Activated naive CD4-positive, alpha-beta T cell (primary cell): Measurements from ENCODE around the gene ETFA.

Experiments
- DNase-seq, 4 experiments: peaks; one replicate each; lab custom pipeline; 2025; lab: John Stamatoyannopoulos, UW

ETFA gene

GRCh38 chr15:76215634-76216033, 95.6 kb downstream of the ETFA start:
- no peak for DNase-seq

GRCh38 chr15:76209942-76210341, 101.3 kb downstream of the ETFA start:
- DNase-seq = no peak

GRCh38 chr15:76209523-76209922, 101.7 kb downstream of the ETFA start:
- no peak for DNase-seq

GRCh38 chr15:76208786-76209424, 102.4 kb downstream of the ETFA start:
- DNase-seq = no peak

- DNase-seq = no peak
Measured at GRCh38 chr15:76208084-76208785, 103.0 kb downstream of the ETFA start.

- no peak for DNase-seq
Measured at GRCh38 chr15:76206325-76206976, 104.8 kb downstream of the ETFA start.

- no peak for DNase-seq
Measured at GRCh38 chr15:76204916-76205460, 106.3 kb downstream of the ETFA start.

GRCh38 chr15:76204109-76204845, 107.0 kb downstream of the ETFA start:
- no peak for DNase-seq

- DNase-seq = no peak
Measured at GRCh38 chr15:76203346-76204108, 107.7 kb downstream of the ETFA start.

- no peak for DNase-seq
Measured at GRCh38 chr15:76201536-76202255, 109.6 kb downstream of the ETFA start.

- DNase-seq = no peak
Measured at GRCh38 chr15:76200641-76201105, 110.6 kb downstream of the ETFA start.

GRCh38 chr15:76200083-76200465, 111.2 kb downstream of the ETFA start:
- no peak for DNase-seq

GRCh38 chr15:76199106-76200082, 111.9 kb downstream of the ETFA start:
- DNase-seq = no peak

GRCh38 chr15:76198456-76199105, 112.7 kb downstream of the ETFA start:
- DNase-seq = no peak

- DNase-seq = no peak
Measured at GRCh38 chr15:76197703-76198455, 113.4 kb downstream of the ETFA start.

- DNase-seq = no peak
Measured at GRCh38 chr15:76196269-76197231, 114.7 kb downstream of the ETFA start.
